Motor neuron (in vitro differentiated cells): Measurements from ENCODE around the gene RESF1. TPM values are rescaled to one million over a fixed set of nuclear protein-coding genes. Genes with fewer than 3 reads are reported as not detected.

Experiments used
- ATAC-seq, 8 experiments: fragments of 200-7000 bp; cut with Tn5 transposase; replicated peaks in 6 of 8; 2 replicates each; pipeline ENCODE4 v1.8.0; 2021; ENCODE audit warnings: mild to moderate bottlenecking in 8 of 8, moderate library complexity in 8 of 8
- H3K27ac ChIP-seq, 2 donors: fragments of 250-450 bp; sonication (Bioruptor Pico); 2 replicates each; pipeline ENCODE4 v1.9.0; 2021; ENCODE audit warnings: antibody characterized with exemption in 2 of 2, mild to moderate bottlenecking in 2 of 2, moderate library complexity in 1 of 2
- H3K4me1 ChIP-seq, 2 donors: fragments of 250-450 bp; sonication (Bioruptor Pico); replicated peaks in 1 of 2; 2 replicates each; pipeline ENCODE4 v1.6.1; 2021; ENCODE audit warnings: antibody characterized with exemption in 2 of 2, mild to moderate bottlenecking in 2 of 2, moderate library complexity in 1 of 2
- H3K4me3 ChIP-seq, 5 donors: fragments of 250-450 bp; sonication (Bioruptor Pico); 2 replicates each; pipeline ENCODE4 v1.9.0; 2021; ENCODE audit warnings: antibody characterized with exemption in 5 of 5, mild to moderate bottlenecking in 5 of 5, moderate library complexity in 4 of 5
- WGBS, 10 experiments: fragments of 450-650 bp; shearing (Covaris generic); methylation state at CpG; one replicate each; pipeline ENCODE4 v1.0.0; 2022; 5-methylcytosine and 5-hydroxymethylcytosine counted together
- in situ Hi-C, 9 experiments: fragments of 400-800 bp; cut with MboI; loops; one replicate each; pipeline ENCODE4 v1.15.0; 2021; ENCODE audit warnings: low sequenced_read_pairs in 9 of 9, low pct_unique_long_range_greater_than_20kb in 2 of 9; ENCODE audit not compliant: unreplicated experiment in 9 of 9
- total RNA-seq, 8 experiments: library from RNA; unstranded; fragments of 300-600 nt; gene quantifications; 2 replicates each; pipeline versions ENCODE4 v1.2.3 to v1.2.4, GENCODE V29; 2022

RESF1 gene
- total RNA-seq, 8 experiments from 2014 or later = 17.6 to 27.2 (median 25.1) TPM

- Histone ChIP-seq H3K4me3 (no peak overlapping the region), H3K27ac (no peak overlapping the region), H3K4me1 (no peaks in the 10 kb centered on the region)
- WGBS, 10 experiments = 50 to 100% (median 83%) methylated on average over 1 of the region's 1 CpG; no CpG with 5 or more reads in 5 of the 10 experiments
- in situ Hi-C loops = no loop called here
- ATAC-seq = peak in 1 of 8 experiments; percentile 58
These were observed 43.8 kb downstream of the RESF1 start for GRCh38 chr12:32002848-32003493.

DNA sequence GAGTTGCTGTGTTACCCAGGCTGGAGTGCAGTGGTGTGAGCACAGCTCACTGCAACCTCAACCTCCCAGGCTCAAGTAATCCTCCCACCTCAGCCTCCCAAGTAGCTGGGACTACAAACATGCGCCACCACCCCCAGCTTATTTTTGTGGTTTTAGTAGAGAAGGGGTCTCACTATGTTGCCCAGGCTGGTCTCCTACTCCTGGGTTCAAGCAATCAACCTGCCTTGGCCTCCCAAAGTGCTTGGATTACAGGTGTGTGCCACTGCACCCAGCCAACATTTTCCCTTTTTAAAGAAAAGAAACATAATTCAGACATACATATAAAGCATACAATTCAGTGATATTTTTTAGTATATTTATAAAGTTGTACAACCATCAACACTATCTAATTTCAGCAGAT, 44.4 kb downstream of the RESF1 start:
- no peak for ATAC-seq
- in situ Hi-C loops = no loop called here
- 100% methylated on average over 1 of the region's 1 CpG; no CpG with 5 or more reads in 8 of the 10 experiments for WGBS, 10 experiments
- Histone ChIP-seq H3K27ac (no peak overlapping the region), H3K4me3 (no peak overlapping the region), H3K4me1 (no peaks in the 10 kb centered on the region)

- no peak overlapping the region for H3K4me3 ChIP-seq
- WGBS, 10 experiments = 16 to 86% (median 72%) methylated on average over 1 to 11 of the region's 11 CpGs
- no peak overlapping the region for H3K27ac ChIP-seq
- ATAC-seq = no peak
- in situ Hi-C loops = no loop called here
- H3K4me1 ChIP-seq = no peaks in the 10 kb centered on the region
These were observed 46.4 kb downstream of the RESF1 start for GRCh38 chr12:32005496-32006125.

Other genes with a start within 250 kb of the RESF1 start
- gene AMN1, start 230.4 kb upstream of the RESF1 start, total RNA-seq = 10 to 100 TPM in 5 of 8 experiments, 1 to 10 TPM in 3; 4.1 to 48.8 (median 26.3) TPM
- 10 to 100 TPM in 7 of 8 experiments, 1 to 10 TPM in 1; 5.1 to 63.4 (median 27.8) TPM for gene BICD1, start 147.4 kb downstream of the RESF1 start, total RNA-seq